Lower leg skin (tissue), 4 donors: ENCODE measurements around the gene RPL31. TPM values are rescaled to one million over a fixed set of nuclear protein-coding genes. Genes with fewer than 3 reads are reported as not detected.
A peak's percentile ranks its signal among the peaks of the same experiment; 100 is the strongest.

Source experiments
- DNase-seq, 2 donors: peaks; one replicate each; pipeline ENCODE4 v3.0.0-alpha.2; 2019; ENCODE audit warnings: low spot score in 2 of 2
- H3K4me3 ChIP-seq: fragments of 200-600 bp; sonication (generic); 2 replicates; pipeline ENCODE4 v1.5.1; 2017; ENCODE audit warnings: mild to moderate bottlenecking, low read depth; ENCODE audit not compliant: poor library complexity, severe bottlenecking
- CTCF ChIP-seq, 3 donors: fragments of 450-650 bp; IDR thresholded peaks; one replicate each; pipeline ENCODE4 v1.5.1; 2016; ENCODE audit warnings: antibody characterized with exemption in 3 of 3, mild to moderate bottlenecking in 3 of 3, moderate library complexity in 2 of 3
- POLR2A ChIP-seq, 2 donors: fragments of 450-650 bp; IDR thresholded peaks; one replicate each; pipeline ENCODE4 v1.6.1; 2016 to 2017; ENCODE audit warnings: antibody characterized with exemption in 2 of 2, mild to moderate bottlenecking in 1 of 2, moderate library complexity in 1 of 2
- WGBS, 2 donors: methylation state at CpG; one replicate each; pipeline ENCODE4 v1.1.5; 2018; 5-methylcytosine and 5-hydroxymethylcytosine counted together
- intact Hi-C: fragments of 100-400 bp; cut with DNase I; formaldehyde crosslinking; loops from one replicate; pipeline ENCODE4 v1.15.0; 2023; ENCODE audit warnings: low total_unique reads
- total RNA-seq, 4 donors: library from RNA; depleted of rRNA; stranded (reverse); fragments of >200 nt; gene quantifications; one replicate each; pipeline ENCODE4 v1.1.0, GENCODE V29; 2016

RPL31 gene
- total RNA-seq, 4 donors from 2014 or later, result 1,244 to 1,827 (median 1,503) TPM

- H3K4me3 ChIP-seq, result no peak overlapping the region
- intact Hi-C loops, result loop anchor here (5.0 kb wide), 1 partner anchor 141 kb away; the partner anchor contains the start of gene TBC1D8
- TF ChIP-seq CTCF (IDR thresholded peaks at IDR 0.05) (no peak), POLR2A (IDR thresholded peaks at IDR 0.05) (no peak)
- peak in 1 of 2 donors; percentile 78 for DNase-seq
- WGBS, 2 donors, result 83 to 92% methylated on average over 10 of the region's 10 CpGs
These were observed 9.1 kb downstream of the RPL31 start for GRCh38 chr2:101011152-101011551.

GRCh38 chr2:101012054-101012705 lies 10.1 kb downstream of the RPL31 start:
- WGBS, 2 donors, result 60 to 61% methylated on average over 8 of the region's 8 CpGs
- DNase-seq, result no peak
- intact Hi-C loops, result loop anchor here (5.0 kb wide), 1 partner anchor 140 kb away; the partner anchor contains the start of gene TBC1D8
- no peak for TF ChIP-seq POLR2A (IDR thresholded peaks at IDR 0.05)
- TF ChIP-seq CTCF (IDR thresholded peaks at IDR 0.05), result no peak
- H3K4me3 ChIP-seq, result no peak overlapping the region

GRCh38 chr2:101012706-101013181 lies 10.7 kb downstream of the RPL31 start:
- TF ChIP-seq CTCF (IDR thresholded peaks at IDR 0.05) (peak in 1 of 3 donors; percentile 40), POLR2A (IDR thresholded peaks at IDR 0.05) (no peak)
- intact Hi-C loops, result loop anchor here (5.0 kb wide), 1 partner anchor 140 kb away; the partner anchor contains the start of gene TBC1D8
- WGBS, 2 donors, result 28 to 32% methylated on average over 5 of the region's 5 CpGs
- no peak overlapping the region for H3K4me3 ChIP-seq
- DNase-seq, result peak; percentile 47 to 53

GRCh38 chr2:101014264-101014857 lies 12.3 kb downstream of the RPL31 start:
- WGBS, 2 donors, result 92% methylated on average over 6 of the region's 6 CpGs

GRCh38 chr2:101017371-101017770 lies 15.3 kb downstream of the RPL31 start:
- H3K4me3 ChIP-seq, result no peak overlapping the region
- intact Hi-C loops, result no loop called here
- no peak for TF ChIP-seq CTCF (IDR thresholded peaks at IDR 0.05)
- TF ChIP-seq POLR2A (IDR thresholded peaks at IDR 0.05), result no peak
- DNase-seq, result no peak
- WGBS, 2 donors, result 77 to 81% methylated on average over 3 of the region's 3 CpGs

More at GRCh38 chr2:101014264-101014857, 12.3 kb downstream of the RPL31 start:
- H3K4me3 ChIP-seq, result no peak overlapping the region
- intact Hi-C loops, result loop anchor here (5.0 kb wide), 1 partner anchor 138 kb away; the partner anchor contains the start of gene TBC1D8
- no peak for TF ChIP-seq POLR2A (IDR thresholded peaks at IDR 0.05)
- TF ChIP-seq CTCF (IDR thresholded peaks at IDR 0.05), result no peak
- DNase-seq, result no peak
